T47D (cell line): ENCODE results near the gene INPP5D.

Source experiments
- DNase-seq, 2 experiments: peaks; one replicate each; pipeline versions ENCODE4 v3.0.0 to v3.0.0-alpha.2; 2011 to 2012; ENCODE audit warnings: low read depth in 1 of 2, low spot score in 1 of 2
- JUND ChIP-seq: IDR thresholded peaks from 2 replicates; pipeline ENCODE4 v1.6.1; 2012; ENCODE audit warnings: low read depth
- in situ Hi-C: cut with HindIII; loops from 2 replicates; pipeline ENCODE4 v1.10.0; 2016; ENCODE audit warnings: low sequenced_read_pairs, low pct_unique_long_range_greater_than_20kb

INPP5D gene

GRCh38 chr2:233036162-233036838, 23.8 kb upstream of the INPP5D start:
- DNase-seq: no peak
- in situ Hi-C loops: no loop called here
- TF ChIP-seq JUND: no peak

DNA sequence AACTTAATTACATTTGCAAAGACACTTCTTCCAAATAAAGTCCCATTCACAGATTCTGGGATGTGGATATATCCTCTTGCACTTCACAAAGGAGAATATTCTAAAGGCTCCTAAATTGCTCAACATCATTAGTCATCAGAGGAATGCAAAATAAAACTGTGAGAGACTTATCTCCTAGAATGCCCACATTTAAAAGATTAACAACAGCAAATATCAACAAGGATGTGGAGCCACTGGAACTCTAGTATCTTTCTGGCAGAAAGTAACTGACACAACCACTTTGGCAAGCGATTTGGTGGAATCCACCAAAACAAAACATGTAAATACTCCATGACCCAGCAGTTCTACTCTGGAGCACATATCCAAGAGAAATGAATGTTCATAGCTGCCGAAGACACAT, 23.1 kb upstream of the INPP5D start:
- no peak for TF ChIP-seq JUND
- in situ Hi-C loops: no loop called here
- DNase-seq: no peak

- no peak for DNase-seq
- in situ Hi-C loops: no loop called here
- TF ChIP-seq JUND: no peak
Observed at GRCh38 chr2:233039212-233039845, 20.8 kb upstream of the INPP5D start.

DNA sequence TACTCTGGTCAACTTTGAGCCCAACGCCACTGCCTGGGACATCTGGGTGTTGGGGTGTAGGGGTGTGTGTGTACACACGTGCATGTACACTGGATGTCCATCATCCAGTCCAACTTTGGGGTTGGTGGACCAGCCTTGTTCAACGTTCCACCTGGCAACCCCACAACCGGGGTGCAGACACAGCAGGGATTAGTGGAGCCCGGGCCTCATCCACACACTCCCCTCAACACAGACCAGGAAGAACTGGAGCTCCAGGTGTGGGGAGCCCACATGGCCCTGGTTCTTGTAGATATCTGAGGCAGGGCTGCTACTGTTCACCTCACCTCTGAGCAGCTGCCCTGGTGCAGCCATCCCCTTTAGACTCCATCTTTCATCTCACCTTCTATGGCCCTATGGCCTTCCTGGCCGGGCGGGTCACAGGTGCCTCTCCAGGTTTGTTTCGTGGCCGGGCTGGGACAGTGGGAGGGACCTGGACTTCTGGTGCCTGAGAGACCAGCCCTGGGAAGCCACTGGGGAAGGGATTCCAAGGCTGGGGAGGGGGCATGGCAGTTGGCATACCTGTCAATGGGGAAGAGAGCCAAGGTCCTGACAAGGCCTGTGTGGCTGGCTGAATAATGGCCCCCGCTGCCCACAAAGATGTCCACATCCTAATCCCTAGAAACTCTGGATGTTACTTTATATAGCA, 20.2 kb upstream of the INPP5D start:
- in situ Hi-C loops: no loop called here
- no peak for TF ChIP-seq JUND
- no peak for DNase-seq

- in situ Hi-C loops: no loop called here
- DNase-seq: no peak
- TF ChIP-seq JUND: no peak
Observed at GRCh38 chr2:233040571-233040970, 19.6 kb upstream of the INPP5D start.

- TF ChIP-seq JUND: no peak
- no peak for DNase-seq
- in situ Hi-C loops: no loop called here
Observed at GRCh38 chr2:233041722-233042323, 18.3 kb upstream of the INPP5D start.

- DNase-seq: no peak
- TF ChIP-seq JUND: no peak
- in situ Hi-C loops: no loop called here
Observed at GRCh38 chr2:233042549-233042948, 17.6 kb upstream of the INPP5D start.

DNA sequence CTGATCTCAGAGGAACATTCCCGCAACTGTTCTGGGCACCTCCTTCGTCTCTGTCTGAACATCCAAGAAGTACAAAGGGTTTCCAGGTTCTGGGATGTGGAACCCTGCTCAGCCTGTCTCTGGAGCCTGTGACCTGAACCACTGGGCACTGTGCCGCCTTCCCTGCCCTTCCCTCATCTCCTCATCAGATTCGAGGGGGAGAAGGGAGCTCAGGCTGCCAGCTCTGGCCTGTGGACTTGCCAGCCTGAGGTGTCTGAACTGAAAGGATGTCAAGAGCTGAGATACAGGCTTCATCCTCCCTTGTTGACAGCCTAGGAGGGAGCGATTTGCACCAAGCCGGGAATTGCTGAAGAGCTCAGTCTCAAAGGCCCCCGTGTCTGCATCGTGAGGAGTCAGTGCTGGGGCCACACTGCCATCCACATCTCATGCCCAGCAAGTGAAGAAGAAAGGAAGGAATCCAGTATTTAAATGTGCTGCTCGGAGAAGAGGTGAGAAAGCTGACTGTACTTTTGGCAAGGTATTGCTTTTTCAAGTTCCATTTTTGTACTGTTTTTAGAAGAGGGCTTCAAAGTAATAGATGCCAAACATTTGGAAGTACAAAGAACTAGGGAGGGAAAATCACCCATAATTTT, 15.1 kb upstream of the INPP5D start:
- no peak for TF ChIP-seq JUND
- in situ Hi-C loops: no loop called here
- no peak for DNase-seq

DNA sequence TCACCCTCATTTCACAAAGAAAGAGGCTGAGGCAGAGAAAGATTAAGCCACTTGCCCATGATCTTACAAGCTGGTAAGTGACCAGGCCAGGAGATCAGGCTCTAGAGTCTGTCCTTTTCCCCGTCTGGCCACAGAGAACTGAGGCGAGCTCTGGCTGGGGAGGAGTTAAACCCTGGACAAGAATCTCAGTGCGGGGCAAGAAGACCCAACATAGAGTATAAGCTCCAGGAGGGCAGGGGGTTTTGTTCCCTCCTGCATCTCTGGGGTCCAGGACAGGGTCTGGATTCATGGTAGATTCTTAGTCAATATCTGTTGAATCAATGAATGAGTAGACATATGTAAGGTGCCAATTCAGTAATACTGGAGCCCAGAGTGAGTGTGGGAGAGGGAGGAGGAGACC, 12.9 kb upstream of the INPP5D start:
- in situ Hi-C loops: no loop called here
- no peak for DNase-seq
- no peak for TF ChIP-seq JUND

GRCh38 chr2:233047667-233048066, 12.5 kb upstream of the INPP5D start:
- DNase-seq: no peak
- TF ChIP-seq JUND: no peak
- in situ Hi-C loops: no loop called here

DNA sequence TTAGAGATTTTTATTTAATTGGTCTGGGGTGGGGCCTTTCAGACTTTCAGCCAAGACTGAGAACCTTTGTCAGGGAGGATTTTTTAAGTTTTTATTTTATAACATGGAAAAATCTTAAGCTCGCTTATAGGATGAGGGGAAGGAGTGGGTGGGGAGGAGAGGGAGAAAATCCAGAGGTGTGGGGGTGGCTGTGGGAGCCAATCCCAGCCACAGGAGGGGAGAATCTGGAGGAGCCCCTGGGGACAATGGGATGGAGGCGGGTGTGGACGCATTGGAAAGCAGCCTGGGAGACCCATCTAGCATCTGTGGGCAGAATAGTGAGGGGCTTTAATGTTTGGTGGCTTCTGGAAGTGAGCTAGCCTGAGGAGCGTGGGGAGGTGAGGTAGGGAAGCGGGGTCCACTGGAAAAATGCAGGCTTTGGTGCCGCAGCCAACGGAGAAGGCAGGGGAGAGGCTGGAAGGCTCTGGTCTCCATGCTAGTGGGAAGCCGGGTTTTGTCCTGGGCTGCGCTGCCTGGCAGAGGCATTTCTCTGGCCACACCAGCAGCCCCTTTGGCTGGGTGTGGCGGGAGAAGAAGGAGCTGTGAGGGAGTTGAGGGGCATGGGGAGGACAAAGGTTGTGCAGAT, 11.5 kb upstream of the INPP5D start:
- DNase-seq: no peak
- in situ Hi-C loops: no loop called here
- TF ChIP-seq JUND: no peak

- no peak for DNase-seq
- no peak for TF ChIP-seq JUND
- in situ Hi-C loops: no loop called here
Observed at GRCh38 chr2:233049194-233049761, 10.9 kb upstream of the INPP5D start.
